Fibroblast of villous mesenchyme (primary cell): ENCODE results near the gene EPN3. TPM values are rescaled to one million over a fixed set of nuclear protein-coding genes. Genes with fewer than 3 reads are reported as not detected.

ENCODE experiments used
- DNase-seq: peaks from one replicate; pipeline ENCODE4 v3.0.0-alpha.2; 2010; ENCODE audit warnings: low read depth
- H3K4me3 ChIP-seq: 2 replicates; pipeline ENCODE4 v1.5.1; 2011; ENCODE audit warnings: low read depth, mild to moderate bottlenecking, low read length
- CTCF ChIP-seq: IDR thresholded peaks from 2 replicates; pipeline ENCODE4 v1.5.1; 2012; ENCODE audit warnings: low read depth, mild to moderate bottlenecking, low read length; ENCODE audit not compliant: insufficient read depth
- total RNA-seq: library from RNA; depleted of rRNA; stranded (reverse); fragments of >200 nt; gene quantifications from 2 replicates; pipeline ENCODE4 v1.2.3, GENCODE V29; 2012

Gene EPN3
- total RNA-seq, 1 donor, result under 0.01 TPM

- H3K4me3 ChIP-seq, result no peak overlapping the region
- no peak for DNase-seq
- no peak for TF ChIP-seq CTCF
These were observed 51.6 kb downstream of the EPN3 start for GRCh38 chr17:50584116-50584515.

DNA sequence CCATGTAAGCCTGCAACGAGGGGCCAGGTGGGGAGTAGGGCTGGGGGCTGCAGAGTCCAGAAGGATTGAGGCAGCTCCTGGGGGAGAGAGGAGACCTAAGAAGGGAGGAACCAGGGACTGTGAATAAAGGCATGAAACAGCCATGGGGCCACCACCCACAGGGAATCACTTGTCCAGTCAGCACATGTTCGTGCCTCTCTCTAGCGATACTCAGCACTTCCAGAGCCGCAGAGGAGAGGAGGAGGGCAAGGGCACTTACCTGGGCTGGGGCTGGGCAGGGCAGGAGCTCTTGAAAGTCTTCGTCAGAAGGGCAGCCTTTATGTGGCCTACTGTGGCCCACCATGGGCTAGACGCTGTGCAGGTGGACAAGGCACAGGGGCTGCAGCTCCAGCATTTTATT, 52.2 kb downstream of the EPN3 start:
- TF ChIP-seq CTCF, result no peak
- no peak overlapping the region for H3K4me3 ChIP-seq
- DNase-seq, result no peak

GRCh38 chr17:50585346-50585745, 52.8 kb downstream of the EPN3 start:
- no peak for TF ChIP-seq CTCF
- H3K4me3 ChIP-seq, result no peak overlapping the region
- DNase-seq, result no peak

DNA sequence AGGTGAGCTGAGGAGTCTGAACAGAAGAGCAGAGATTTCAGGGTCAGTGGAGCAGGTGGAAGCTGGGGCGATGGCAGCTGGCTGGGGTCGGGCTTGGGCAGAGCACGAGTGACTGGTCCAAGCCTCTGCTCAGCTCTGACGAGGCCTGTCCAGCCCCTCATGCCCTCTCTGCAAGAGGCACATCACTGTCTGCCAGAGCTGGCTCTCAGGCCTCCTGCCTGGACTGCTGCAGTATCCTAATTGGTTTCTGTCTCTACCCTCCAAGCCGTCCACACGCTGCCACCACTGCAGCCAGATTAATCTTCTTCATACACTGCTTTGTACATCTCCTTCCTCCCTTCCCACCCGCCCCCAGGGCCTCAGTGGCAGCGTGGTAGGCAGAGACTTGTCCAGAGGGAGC, 53.4 kb downstream of the EPN3 start:
- H3K4me3 ChIP-seq, result no peak overlapping the region
- no peak for DNase-seq
- no peak for TF ChIP-seq CTCF

DNA sequence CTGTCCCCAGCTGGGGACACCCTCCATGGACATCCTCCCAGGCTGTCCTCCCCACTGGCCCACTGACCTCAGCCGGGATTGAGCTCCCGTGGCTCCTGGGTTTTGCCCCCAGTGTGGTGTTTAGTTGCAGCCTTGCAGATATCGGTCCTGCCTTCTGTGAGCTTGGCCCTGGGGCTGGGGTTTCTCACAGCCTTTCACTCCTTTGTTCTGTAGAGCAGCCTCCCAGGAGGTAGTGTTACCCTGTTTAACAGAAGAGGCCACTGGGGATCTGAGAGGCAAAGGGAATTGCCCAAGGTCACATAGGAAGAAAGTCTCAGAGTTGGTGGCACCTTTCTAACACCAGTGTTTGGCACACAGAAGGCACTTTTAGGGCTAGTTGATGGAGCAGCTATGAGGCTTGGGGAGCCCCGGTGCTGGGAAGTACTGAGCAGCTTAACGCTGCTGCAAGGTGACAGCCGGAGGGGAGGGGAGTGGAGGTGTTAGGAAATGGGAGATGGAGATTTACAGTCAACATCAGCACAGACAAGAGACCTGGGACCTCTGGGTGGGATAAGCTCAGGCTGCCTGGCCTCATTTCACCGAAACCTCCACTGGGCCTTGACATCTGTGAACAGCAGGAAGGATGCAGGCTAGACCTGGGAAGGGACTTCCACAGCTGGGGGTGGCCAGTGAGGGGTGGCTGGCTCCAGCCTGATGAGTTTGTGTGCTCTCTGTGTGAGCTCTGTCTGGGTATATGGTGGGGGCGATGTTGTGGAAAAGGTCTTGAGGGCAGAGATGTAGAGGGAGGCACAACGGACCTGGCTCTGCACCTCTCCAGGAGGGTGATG, 54.1 kb downstream of the EPN3 start:
- H3K4me3 ChIP-seq, result no peak overlapping the region
- no peak for DNase-seq

DNA sequence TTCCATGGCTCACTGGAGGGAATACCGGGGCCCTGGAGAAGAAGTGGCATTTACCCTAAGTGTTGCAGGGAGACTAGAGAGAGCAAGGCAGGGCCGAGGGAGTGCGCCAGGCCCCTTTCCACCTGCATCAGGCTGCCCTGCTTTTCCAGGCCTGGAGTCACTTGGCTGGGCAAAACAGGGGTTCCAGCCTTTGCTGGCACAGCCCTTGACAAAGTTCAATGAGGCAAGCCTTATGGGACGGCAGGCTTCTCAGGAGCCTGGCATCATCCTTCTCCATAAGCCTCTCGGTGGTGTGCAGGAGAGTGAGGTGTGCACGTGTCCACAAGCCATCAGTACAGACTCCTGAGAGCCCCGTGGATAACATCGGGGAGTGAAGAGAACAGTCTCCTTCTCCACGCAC, 55.0 kb downstream of the EPN3 start:
- no peak overlapping the region for H3K4me3 ChIP-seq
- DNase-seq, result no peak
- no peak for TF ChIP-seq CTCF

More for the DNA sequence above, 54.1 kb downstream of the EPN3 start:
- no peak for TF ChIP-seq CTCF
